Measurements from ENCODE around the gene EBF4.

- no peak for TF ChIP-seq POLR2A (IDR thresholded peaks at IDR 0.05)
- TF ChIP-seq CTCF (IDR thresholded peaks at IDR 0.05): no peak
Measured at GRCh38 chr20:2799688-2800520, 107.3 kb downstream of the EBF4 start.

Measured in right lobe of liver (tissue), 4 donors.